ENCODE measurements around the gene RNF115. TPM values are rescaled to one million over a fixed set of nuclear protein-coding genes. Genes with fewer than 3 reads are reported as not detected.

RNF115 gene
- total RNA-seq, 1 donor from 2014 or later = 25.7 TPM

DNA sequence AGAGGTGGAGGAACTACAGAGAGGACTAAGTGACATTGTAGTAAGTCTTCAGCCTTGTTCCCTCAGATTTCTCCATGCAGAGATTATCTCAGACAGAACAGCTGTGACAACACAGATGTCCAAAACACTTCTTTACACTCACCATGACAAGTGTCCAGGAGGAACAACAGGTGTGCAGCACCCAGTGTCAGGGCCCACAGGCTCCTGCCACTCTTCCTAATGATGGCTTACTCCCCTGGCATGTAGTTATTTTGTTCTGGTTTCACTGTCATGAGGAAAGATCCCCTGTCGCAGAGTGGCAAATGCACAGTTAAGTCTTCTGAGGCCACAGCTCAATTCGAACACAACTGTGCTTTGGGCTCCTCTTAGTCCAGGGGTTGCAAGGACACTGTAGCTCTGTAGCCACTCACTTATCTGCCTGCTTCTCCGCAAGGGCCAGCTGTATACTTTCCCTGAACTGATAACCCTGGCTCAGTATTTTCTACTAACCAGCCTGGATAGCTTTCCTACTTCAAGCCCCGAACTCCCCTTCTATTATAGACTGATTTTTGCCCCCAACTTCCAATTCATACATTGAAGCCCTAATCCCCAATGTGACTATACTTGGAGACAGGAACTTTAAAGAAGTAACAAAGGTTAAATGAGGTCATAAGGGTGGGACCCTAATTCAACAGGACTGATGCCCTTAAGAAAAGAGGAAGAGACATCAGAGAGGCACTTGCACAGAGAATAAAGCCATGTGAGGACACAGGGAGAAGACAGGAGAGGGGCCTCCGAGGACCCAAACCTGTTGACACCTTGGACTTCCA, 127.9 kb downstream of the RNF115 start:
- no peak for DNase-seq

GRCh38 chr1:145692785-145693443, 131.0 kb downstream of the RNF115 start:
- DNase-seq = no peak

- DNase-seq = no peak
Measured at GRCh38 chr1:145690587-145691558, 133.0 kb downstream of the RNF115 start.

DNA sequence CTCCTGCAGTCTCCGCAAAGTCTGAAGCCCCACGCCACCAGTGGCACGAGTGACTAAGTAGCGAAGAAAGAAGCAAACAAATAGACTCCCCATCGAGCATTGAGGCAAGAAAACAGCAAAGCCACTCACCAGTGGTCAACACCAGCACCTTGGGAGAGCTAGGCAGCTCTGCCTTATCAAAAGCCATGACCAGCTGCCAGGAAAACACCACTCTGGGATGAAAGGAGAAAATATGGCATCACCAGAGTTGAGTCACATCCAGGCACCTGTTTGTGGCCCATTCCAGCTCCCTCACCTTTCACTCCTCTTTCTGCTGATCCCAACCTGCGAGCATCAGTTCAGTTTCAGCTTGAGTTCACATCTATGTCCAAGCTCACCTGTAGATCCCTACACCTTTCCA, 134.0 kb downstream of the RNF115 start:
- no peak for DNase-seq

GRCh38 chr1:145688924-145689323, 135.0 kb downstream of the RNF115 start:
- DNase-seq = no peak

Small RNA genes within 50 kb of the gene (small RNA-seq; reads per million reads assigned to genes)
- gene MIR6736 = not detected

Other genes with a start within 250 kb of the RNF115 start
- gene GPR89A, start 216.1 kb downstream of the RNF115 start, total RNA-seq = 38.4 TPM
- 0.78 TPM for gene PDZK1, start 116.7 kb downstream of the RNF115 start, total RNA-seq
- gene CD160, start 104.6 kb downstream of the RNF115 start, total RNA-seq = 0.16 TPM
- gene POLR3C, start 105 bp upstream of the RNF115 start, total RNA-seq = 31.5 TPM
- 2.7 TPM for gene NUDT17, start 21.5 kb upstream of the RNF115 start, total RNA-seq
- 5.0 TPM for gene PIAS3, start 35.0 kb upstream of the RNF115 start, total RNA-seq
- gene ANKRD35, start 61.8 kb upstream of the RNF115 start, total RNA-seq = 0.62 TPM
- 1.4 TPM for gene ITGA10, start 86.0 kb upstream of the RNF115 start, total RNA-seq
- gene PEX11B, start 94.6 kb upstream of the RNF115 start, total RNA-seq = 30.9 TPM
- gene RBM8A, start 103.4 kb upstream of the RNF115 start, total RNA-seq = 81.6 TPM
- gene LIX1L, start 133.9 kb upstream of the RNF115 start, total RNA-seq = 22.1 TPM
- 2.2 TPM for gene ANKRD34A, start 140.5 kb upstream of the RNF115 start, total RNA-seq
- 16.2 TPM for gene POLR3GL, start 140.6 kb upstream of the RNF115 start, total RNA-seq
- gene TXNIP, start 172.5 kb upstream of the RNF115 start, total RNA-seq = 317 TPM
- not detected for gene HJV, start 197.6 kb upstream of the RNF115 start, total RNA-seq